Renal cortex interstitium (tissue), 11 donors: ENCODE measurements around the gene JAZF1. TPM values are rescaled to one million over a fixed set of nuclear protein-coding genes. Genes with fewer than 3 reads are reported as not detected.
"Not testable (repeated sequence)": the region's sequence is repeated elsewhere in the genome, so short reads cannot be mapped to it uniquely, and the experiment has no call there.

Source experiments
- DNase-seq, 11 donors: peaks; one replicate each; pipeline ENCODE4 v3.0.0-alpha.2; 2013; ENCODE audit warnings: low read depth in 9 of 11, low spot score in 4 of 11; ENCODE audit errors: extremely low read depth in 1 of 11
- polyA plus RNA-seq, 3 donors: library from polyadenylated mRNA; unstranded; fragments of 120-200 nt; gene quantifications; one replicate each; pipeline ENCODE4 v1.2.1, GENCODE V29; 2013; ENCODE audit not compliant: insufficient read length in 3 of 3

The JAZF1 gene
- polyA plus RNA-seq, 3 donors = 11.2 to 14.4 (median 13.8) TPM

DNA sequence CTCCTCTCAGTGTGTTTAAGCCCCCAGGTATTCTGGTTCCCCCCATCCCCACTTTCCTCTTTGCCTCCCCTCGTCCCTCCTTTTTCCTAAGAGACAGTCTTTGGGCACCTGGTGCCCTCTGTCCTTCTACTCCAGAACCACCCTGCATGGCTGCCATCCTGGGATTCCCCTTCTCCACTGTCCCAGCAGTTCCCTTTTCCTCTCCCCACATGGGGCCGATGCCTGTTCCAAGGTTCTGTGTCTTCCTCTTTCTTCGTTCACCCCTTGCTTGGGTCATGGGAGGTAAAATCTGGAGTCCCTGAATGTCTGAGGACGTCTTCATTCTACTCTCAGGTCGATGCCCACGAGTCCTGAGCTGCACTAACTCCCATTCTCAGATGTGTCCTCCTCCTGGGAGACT, 319.8 kb downstream of the JAZF1 start:
- no peak for DNase-seq

DNA sequence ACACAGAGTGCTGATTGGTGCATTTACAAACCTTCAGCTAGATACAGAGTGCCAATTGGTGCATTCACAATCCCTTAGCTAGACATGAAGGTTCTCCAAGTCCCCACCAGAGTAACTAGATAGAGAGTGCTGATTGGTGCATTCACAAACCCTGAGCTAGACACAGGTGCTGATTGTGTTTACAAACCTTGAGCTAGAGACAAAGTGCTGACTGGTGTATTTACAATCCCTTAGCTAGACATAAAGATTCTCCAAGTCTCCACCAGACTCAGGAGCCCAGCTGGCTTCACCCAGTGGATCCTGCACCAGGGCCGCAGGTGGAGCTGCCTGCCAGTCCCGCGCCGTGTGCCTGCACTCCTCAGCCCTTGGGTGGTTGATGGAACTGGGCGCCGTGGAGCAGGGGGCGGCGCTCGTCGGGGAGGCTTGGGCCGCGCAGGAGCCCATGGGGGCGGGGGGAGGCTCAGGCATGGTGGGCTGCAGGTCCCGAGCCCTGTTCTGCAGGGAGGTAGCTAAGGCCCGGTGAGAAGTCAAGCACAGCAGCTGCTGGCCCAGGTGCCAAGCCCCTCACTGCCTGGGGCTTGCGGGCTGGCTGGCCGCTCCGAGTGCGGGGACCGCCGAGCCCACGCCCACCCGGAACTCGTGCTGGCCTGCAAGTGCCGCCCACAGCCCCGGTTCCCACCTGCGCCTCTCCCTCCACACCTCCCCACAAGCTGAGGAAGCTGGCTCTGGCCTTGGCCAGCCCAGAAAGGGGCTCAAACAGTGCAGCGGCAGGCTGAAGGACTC, 323.7 kb downstream of the JAZF1 start:
- not testable (repeated sequence) for DNase-seq

DNA sequence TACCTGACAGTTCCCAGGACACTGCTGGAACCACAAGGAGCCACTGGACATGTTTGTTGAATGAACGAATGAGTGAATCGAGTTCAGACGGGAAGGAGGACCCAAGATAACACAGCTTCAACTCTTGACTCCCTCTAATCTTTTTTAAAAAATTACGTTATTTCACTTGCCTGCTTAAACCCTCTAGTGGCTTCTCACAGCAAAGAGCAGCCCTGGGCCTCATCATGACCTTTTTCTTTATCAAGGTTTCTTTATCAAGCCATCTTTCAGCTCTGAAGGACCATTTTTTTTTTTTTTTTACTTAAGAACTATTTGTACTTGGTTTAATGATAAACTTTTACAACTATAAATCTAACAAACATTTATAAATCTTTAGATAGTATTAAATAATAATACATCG, 330.1 kb downstream of the JAZF1 start:
- DNase-seq = no peak

DNA sequence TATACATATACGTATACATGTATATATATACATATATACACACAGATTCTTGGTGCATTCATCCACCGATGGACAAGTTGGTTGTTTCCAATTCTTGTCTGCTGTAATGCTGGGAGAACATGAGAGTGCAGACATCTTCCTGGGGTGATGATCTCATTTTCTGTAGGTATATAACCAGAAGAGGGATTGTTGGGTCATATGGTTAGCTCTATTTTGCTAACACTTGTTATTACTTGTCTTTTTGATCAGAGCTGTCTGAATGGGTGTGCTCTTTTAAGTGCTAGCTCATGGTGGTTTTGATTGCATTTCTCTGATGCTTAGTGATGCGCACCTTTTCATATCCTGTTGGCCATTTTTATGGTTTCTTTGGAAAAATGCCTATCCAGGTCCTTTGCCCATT, 334.2 kb downstream of the JAZF1 start:
- DNase-seq = no peak

DNA sequence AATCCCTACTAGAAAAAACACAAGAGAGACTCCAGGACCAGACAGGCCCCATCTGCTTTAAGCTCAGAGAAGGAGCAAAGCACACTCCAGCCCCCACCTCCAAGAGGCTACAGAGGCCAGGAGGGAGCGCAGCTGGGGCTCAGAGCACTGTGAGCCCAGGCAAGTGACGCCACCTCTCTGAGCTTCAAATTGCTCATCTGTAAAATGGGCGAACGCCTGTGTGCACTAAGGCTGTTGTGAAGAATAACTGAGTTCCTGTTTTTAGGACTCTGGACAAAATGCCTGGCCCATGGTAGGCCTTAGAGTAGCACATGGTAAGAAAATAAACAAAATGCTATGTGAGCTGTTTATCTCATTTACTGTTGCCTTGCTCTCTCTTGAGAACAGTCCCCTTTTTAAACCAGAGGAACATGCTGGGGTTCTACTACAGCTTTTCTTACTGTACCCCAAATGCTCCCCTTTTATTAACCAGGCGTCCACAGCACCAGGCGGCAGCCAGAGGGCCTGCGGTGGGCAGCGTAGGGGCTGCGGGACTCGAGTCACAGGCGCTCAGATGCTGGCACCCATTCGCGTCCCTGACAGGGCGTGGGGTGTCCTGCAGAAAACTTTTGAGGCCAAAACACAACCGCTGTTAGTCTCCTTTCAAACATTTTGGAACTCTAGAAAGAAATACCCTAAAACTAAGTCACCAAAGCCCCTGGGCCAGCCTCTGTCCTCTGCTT, 336.9 kb downstream of the JAZF1 start:
- DNase-seq = no peak

DNA sequence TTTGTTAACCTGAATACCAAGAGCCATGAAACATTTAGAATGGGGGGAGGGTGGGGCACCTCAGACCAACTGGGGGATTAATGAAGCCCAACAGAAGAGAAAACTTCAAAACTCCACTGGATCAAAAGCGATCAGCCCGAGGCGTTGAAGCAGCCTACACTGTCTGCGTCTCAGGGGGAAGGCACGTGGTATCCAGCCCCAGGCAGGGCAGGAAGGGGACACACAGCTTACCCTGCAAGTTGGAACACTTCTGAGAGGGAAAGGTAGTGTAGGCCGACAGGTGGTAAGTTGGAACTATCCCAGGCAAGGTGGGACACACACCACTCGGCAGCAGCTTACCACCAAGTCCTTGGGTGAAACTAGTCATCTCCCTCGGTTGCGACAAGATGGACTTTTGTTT, 337.7 kb downstream of the JAZF1 start:
- no peak for DNase-seq

DNA sequence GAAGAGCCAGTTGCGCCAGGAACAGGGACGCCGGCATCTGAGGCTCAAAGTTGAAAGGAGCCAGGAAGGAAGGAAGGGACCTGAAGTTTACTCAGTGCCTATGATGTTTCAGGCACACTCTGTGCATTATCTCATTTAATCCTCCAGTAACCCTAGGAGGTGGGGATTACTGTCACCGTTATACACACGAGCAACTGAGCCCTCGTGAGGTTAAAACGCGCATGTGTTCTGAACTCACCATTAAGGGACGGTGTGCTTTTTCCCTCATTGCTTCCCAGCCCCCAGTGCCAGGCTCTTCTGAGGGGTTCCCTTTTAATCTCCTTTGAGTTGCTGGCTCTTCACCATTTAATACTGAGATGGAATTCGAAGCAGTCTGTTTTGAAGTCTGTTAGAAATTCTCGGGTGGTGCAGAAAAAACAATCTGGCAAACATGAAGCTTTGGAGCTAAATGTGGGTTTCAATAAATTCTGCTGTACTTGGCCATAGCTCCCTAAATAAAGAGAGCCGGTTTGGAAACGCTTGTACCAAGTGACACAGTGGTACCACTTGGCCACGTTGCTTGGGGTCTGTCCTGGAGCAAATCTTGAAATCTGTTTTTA, 338.4 kb downstream of the JAZF1 start:
- DNase-seq = no peak

DNA sequence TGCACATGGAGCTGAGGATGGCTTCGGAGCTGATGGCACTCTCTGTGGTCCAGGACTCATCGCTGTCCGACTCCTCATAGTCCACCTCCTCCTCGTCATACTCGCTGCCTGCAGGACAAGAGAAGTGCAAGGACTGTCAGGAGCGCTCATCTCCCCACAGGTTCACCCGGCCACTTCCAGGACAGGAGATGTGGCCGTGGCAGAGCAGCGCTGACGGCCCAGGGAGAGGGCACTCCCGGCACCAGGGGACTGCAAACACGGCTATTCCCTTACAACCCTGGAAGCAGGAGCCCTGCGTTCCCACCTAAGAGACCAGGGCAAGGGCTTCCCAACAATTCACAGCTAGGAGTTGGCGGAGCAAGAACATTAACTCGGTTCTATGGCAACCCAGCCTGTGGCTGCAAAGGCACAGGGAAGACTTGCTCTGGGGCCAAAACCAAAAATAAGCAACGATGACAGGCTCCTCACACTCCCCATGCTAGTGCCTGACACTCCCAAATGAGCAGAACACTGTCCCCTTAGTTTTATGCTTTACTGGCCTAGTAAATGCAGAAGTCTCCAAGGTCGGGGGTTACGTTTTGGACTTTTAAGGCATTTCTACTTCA, 339.7 kb downstream of the JAZF1 start:
- DNase-seq = no peak

DNA sequence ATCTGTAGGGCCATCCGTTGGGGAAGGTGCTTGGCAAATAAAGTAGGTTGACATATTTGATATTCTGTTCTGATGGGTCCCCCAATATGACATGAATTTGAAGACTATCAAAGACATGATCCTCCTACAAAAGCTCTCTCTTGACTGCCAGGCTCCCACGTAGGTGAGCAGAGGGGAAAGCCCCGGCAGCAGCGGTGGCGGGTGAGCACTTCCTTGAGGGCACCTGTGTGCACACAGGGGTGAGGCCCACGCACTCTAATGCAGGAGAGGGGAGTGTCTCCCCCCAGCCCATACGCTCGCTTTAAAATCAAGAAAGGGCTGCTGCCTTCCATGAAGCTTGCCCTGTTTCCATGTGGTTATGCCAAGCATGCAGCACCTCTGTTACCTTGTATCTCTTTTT, 340.3 kb downstream of the JAZF1 start:
- DNase-seq = no peak

DNA sequence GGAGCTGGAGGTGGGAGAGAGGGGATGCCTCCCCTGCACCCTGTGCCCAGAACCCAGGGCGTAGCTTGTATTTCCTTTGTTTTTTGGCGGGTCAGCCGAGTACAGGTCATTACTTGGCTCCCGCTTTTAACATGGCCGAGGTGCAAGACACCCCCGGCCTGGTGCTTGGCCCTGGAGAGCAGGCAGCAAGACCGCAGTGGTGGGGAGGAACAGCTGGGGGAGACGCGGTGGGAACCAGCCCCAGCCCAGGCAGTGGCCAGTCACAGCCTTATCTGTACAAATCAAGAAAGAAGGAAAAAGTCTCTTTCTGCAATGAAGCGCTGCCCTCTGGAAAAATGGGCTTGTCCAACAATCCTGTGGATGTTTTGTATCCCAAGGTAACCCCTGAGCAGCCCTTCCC, 341.5 kb downstream of the JAZF1 start:
- no peak for DNase-seq

DNA sequence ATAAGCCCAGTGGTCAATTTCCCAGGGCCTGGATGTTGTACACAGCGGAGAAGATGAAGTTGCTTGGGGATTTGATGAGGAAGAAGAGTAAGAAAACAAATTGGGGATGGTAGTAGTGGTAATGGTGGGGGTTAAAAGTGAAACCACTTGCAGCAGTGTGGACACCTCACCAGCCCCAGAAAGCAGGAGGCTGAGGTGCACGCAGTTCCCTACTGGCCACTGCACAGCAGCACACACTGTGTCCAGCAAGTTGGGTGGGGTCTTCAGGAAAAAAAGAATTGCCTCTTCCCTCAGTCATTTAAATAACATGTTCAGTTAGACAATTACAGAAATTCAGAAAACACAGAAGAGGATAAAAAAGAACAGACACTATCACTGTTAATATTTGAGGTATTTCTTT, 344.1 kb downstream of the JAZF1 start:
- DNase-seq = no peak

DNA sequence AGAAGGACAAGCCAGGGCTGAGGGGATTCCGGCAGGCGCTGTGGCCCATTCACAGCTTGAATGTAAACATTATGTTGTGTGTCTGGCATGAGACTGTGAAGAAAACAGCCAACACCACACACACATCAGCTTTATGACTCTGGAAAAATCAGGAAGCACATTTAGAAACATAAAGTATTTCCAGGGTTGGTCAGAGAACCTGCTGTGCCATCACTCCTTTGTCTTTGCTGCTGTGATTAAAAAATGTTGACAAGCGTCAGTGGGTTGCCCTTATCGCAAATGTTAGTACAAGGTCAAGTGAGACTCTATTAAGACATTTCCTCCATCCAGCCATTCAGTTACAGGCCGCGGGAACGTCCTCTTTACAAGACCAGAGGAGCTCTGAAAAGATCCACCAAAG, 345.2 kb downstream of the JAZF1 start:
- DNase-seq = peak in 1 of 11 donors; percentile 7

DNA sequence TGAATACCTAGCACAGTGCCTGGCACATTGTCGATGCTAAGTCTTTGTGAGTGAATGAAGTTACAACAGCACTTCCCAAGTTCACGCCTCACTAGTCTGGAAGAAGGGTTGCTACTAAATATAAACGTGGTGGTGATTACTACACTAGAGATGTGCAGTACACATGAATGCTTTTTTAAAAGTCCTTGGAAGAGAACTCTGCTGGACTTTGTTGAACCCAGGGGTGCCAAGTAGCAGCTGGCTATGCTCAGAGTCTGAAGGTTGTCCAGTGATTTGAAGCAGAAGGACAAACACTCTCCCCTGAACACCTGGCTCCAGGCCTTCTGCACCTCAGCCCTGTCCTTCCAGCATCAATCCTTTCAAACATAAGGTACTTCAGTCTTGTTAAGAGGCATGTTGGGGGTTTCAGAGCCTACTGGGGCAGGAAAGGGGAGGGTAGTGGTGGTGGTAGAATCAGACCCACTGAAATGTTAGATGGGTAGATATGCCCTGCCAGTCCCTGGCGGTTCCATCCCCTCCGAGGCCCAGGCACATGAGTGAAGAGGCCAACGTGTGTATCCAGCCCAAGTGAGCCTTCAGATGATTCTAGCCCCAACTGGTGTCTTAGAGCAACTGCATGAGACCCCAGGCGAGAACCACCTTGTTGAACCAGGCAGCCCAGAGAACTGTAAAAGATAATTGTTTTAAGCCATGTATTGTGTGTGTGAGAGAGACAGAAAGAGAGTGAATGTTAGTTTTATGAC, 346.2 kb downstream of the JAZF1 start:
- no peak for DNase-seq

DNA sequence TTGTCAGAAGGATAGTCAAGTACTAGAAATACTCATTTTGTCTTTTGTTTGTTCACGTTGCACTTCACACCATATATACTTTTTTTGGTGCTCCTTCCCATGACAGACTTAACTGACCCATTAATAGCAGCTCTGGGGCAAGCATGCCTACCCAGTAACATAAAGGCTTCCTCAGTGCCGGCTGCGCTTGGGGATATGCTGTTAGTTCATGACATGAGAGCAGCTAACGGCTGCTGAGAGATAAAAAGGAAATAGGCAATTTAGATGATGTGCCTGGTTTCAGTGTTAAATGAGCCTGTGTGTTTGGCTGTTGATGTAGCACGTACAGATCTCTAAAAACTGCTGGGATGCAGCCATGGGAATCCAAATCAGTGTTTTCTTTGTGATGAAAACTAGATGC, 354.2 kb downstream of the JAZF1 start:
- no peak for DNase-seq

DNA sequence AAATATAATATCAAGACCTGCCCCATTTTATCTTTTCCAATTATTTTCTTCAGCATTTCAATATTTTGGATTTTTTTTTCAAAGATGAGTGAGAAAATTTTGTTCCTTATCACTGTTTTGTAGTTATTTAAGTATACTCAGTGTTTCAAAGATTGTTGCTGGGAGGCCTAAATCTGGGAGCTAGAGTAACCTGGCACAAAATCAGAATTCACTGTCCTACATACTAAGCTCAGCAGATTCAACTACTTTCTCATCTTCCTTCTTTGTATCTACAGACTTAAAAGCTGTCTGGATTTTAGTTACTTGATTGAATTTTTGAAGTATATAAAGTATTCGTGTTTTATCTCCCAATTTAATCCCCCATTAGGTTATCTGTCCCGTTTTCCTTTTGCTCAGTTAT, 354.7 kb downstream of the JAZF1 start:
- DNase-seq = no peak

DNA sequence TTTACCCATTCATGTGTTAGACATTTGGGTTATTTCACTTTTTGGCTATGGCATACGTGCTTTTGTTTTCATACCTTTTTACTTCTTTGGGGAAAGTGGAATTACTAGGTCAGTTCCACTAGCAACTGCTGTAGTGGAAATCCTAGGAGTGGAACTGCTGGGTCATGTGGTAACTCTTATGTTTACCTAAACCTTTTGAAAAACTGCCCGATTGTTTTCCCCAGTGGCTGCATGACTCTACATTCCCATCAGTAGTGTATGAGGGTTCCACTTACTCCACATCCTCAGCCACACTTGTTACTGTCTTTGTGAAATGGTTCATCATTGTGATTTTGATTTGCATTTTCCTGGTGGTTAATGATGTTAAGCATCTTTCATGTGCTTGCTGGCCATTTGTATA, 358.4 kb downstream of the JAZF1 start:
- no peak for DNase-seq

DNA sequence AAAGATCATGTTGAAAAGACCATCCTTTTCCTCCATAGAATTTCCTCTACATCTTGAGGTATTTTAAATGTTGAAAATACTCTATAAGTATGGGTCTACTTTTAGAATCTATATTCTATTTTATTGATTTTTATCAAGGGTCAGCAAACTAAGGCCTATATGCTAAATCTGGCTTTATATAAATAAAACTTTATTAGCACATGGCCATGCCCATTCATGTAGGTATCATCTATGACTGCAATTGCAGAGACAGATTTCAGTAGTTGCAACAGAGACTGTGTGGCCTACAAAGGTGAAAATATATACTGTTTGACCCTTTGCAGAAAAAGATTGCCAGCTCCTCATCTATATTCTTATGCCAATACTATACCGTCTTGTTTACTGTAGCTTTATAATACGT, 367.9 kb downstream of the JAZF1 start:
- no peak for DNase-seq

DNA sequence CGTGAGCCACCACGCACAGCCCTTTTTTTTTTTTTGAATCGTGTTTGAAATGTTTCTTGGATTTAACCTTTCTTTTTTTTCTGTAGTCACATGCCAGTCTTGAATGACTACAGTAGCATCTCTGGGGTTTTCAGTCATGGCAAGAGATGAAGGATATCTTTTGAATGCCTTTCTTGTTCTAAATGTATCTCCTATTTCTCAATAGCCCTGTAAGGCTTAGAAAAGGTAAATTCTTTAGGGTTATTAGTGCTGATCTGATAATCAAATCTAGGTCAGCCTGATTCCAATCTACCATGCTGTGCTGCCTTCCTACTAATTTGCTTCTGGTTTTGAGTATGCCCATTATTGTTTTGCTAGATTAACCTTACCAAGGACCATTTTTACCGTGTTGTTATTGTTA, 370.4 kb downstream of the JAZF1 start:
- DNase-seq = no peak

DNA sequence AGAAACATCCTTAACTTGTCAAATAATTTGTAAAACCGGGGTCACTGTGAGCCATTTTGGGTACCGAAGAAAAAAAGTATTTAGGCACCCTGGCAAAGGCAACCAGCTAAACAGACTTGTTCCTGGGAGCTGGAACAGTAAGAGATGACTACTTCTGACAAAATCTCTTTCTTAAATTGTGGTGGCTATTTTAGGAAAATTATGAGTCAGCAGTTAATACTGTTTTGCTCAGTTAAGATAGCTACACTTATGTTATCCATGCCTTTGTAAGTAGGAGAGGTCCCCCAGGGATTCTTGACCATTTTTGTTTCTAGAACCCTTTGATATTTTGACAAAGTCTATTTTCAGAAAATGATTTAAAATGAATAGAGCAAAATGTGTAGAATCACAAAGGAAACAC, 372.0 kb downstream of the JAZF1 start:
- DNase-seq = no peak
